DND-41 (cell line): ENCODE measurements around the gene PCDH1.

Experiments used
- ATAC-seq: fragments of 200-7000 bp; cut with Tn5 transposase; 3 replicates; pipeline ENCODE4 v1.9.1; 2021; ENCODE audit warnings: low read depth; ENCODE audit not compliant: insufficient read depth
- DNase-seq: peaks from one replicate; pipeline ENCODE4 v3.0.0-alpha.2; 2020
- H2AFZ ChIP-seq: 2 replicates; pipeline ENCODE4 v1.6.0; 2012; ENCODE audit warnings: low read depth, low read length
- H3K27ac ChIP-seq: 2 replicates; pipeline ENCODE4 v1.5.1; 2012; ENCODE audit warnings: low read length, inconsistent platforms
- H3K27me3 ChIP-seq: fragments of 200-600 bp; sonication (generic); 2 replicates; pipeline ENCODE4 v1.6.0; 2012; ENCODE audit warnings: low read length, mild to moderate bottlenecking, inconsistent platforms; ENCODE audit not compliant: insufficient read depth, poor library complexity
- H3K36me3 ChIP-seq: 2 replicates; pipeline ENCODE4 v1.5.1; 2012; ENCODE audit warnings: low read length, inconsistent platforms; ENCODE audit not compliant: insufficient read depth
- H3K4me1 ChIP-seq: 2 replicates; pipeline ENCODE4 v1.5.1; 2012; ENCODE audit warnings: mild to moderate bottlenecking, low read length; ENCODE audit not compliant: insufficient read depth
- H3K4me2 ChIP-seq: 2 replicates; pipeline ENCODE4 v1.6.0; 2012; ENCODE audit warnings: mild to moderate bottlenecking, moderate library complexity, low read length, inconsistent platforms; ENCODE audit not compliant: insufficient read depth
- H3K4me3 ChIP-seq, 2 experiments: fragments of 200-600 bp in 1 of 2; shearing (Covaris generic) in 1 of 2; 2 replicates each; pipeline ENCODE4 v1.5.1; 2012 to 2016; ENCODE audit warnings: inconsistent platforms in 2 of 2, low read length in 2 of 2, mild to moderate bottlenecking in 2 of 2, low read depth in 1 of 2, moderate library complexity in 1 of 2
- H3K79me2 ChIP-seq: 2 replicates; pipeline ENCODE4 v1.6.0; 2012; ENCODE audit warnings: low read length, inconsistent platforms; ENCODE audit not compliant: insufficient read depth
- H3K9ac ChIP-seq: 2 replicates; pipeline ENCODE4 v1.6.0; 2012; ENCODE audit warnings: low read depth, mild to moderate bottlenecking, inconsistent platforms, low read length, moderate library complexity
- H3K9me3 ChIP-seq: 2 replicates; pipeline ENCODE4 v1.5.1; 2012; ENCODE audit warnings: low read length, moderate library complexity, mild to moderate bottlenecking, inconsistent platforms; ENCODE audit not compliant: insufficient read depth, severe bottlenecking
- H4K20me1 ChIP-seq: 2 replicates; pipeline ENCODE4 v1.6.0; 2012; ENCODE audit warnings: low read length; ENCODE audit not compliant: insufficient read depth
- CTCF ChIP-seq: IDR thresholded peaks from 2 replicates; pipeline ENCODE4 v1.5.1; 2012; ENCODE audit warnings: borderline replicate concordance, low read length, moderate library complexity, mild to moderate bottlenecking; ENCODE audit not compliant: poor library complexity, severe bottlenecking; ENCODE audit errors: extremely low read depth
- EZH2 ChIP-seq: IDR thresholded peaks from 3 replicates; pipeline ENCODE4 v1.6.1; 2012; ENCODE audit warnings: borderline replicate concordance, low read depth, mild to moderate bottlenecking, moderate library complexity, low read length, inconsistent platforms; ENCODE audit not compliant: severe bottlenecking

The PCDH1 gene

DNA sequence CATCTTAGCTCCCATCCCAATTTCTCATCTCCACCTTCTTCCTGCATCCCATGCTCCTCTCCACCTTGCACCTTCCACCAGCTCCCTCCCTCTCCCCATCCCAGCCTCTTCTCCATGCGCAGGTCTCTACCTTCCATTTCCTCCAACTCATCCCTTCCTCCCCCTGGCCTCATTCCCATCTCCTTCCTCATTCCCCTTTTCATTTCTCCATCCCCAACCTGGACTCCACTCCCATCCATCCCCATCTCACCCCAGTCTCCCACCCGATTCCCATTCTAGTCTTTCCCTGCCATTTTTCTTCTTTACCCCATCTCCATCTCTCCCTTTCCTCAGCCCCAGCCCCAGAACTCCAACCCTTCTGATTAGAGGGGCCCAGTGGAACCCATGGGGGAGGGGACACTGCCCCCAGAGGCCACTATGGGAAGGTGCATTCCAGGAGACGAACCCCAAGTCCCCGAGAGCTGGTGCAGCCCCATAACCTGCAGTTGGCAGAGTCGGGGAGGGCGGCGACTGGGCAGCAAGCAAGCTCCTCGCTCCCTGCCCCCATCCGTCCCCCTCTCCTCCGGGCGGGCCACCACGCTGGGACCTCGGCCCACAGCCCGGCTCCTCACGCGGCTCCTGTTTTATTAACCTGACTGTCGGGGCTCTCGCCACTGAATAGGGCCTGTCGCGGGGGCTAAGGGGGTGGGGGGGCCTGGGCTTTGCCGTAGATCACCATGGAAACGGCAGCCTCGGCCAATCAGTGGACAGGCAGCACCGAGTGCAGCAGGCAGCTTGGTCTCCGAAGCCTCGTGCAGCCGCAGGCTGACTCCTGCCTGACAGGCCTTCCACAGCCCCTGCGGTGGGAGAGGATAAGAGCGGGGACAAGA is 66.7 kb downstream of the PCDH1 start:
- peaks cover 20% of the 10 kb centered on the region for H3K27me3 ChIP-seq
- H4K20me1 ChIP-seq: 0 out of 2 replicates have a peak, but pooled peaks cover 2% of the 10 kb centered on the region
- H3K4me3 ChIP-seq: no peak overlapping the region
- no peak for TF ChIP-seq EZH2
- TF ChIP-seq CTCF: peak; percentile 74
- H3K9ac ChIP-seq: no peak overlapping the region
- H3K9me3 ChIP-seq: no peaks in the 10 kb centered on the region
- H3K4me1 ChIP-seq: no peaks in the 10 kb centered on the region
- peak; percentile 74 for ATAC-seq
- no peaks in the 10 kb centered on the region for H3K36me3 ChIP-seq
- peak; percentile 13 for DNase-seq
- H3K27ac ChIP-seq: no peak overlapping the region
- no peak overlapping the region for H3K4me2 ChIP-seq
- no peaks in the 10 kb centered on the region for H3K79me2 ChIP-seq
- no peak overlapping the region for H2AFZ ChIP-seq

- H2AFZ ChIP-seq: no peak overlapping the region
- no peaks in the 10 kb centered on the region for H3K36me3 ChIP-seq
- no peaks in the 10 kb centered on the region for H3K9me3 ChIP-seq
- no peaks in the 10 kb centered on the region for H3K79me2 ChIP-seq
- H3K9ac ChIP-seq: no peak overlapping the region
- peaks cover 23% of the 10 kb centered on the region for H3K27me3 ChIP-seq
- H4K20me1 ChIP-seq: 0 out of 2 replicates have a peak, but pooled peaks cover 2% of the 10 kb centered on the region
- TF ChIP-seq CTCF (no peak), EZH2 (no peak)
- H3K27ac ChIP-seq: no peak overlapping the region
- H3K4me1 ChIP-seq: no peaks in the 10 kb centered on the region
- H3K4me2 ChIP-seq: no peak overlapping the region
- ATAC-seq (no peak), DNase-seq (no peak)
- no peak overlapping the region for H3K4me3 ChIP-seq
Measured at GRCh38 chr5:141810702-141811101, 67.5 kb downstream of the PCDH1 start.

GRCh38 chr5:141809380-141810096 is 68.7 kb downstream of the PCDH1 start:
- Histone ChIP-seq H3K4me3 (no peak overlapping the region), H3K27ac (no peak overlapping the region), H3K27me3 (peaks cover 30% of the 10 kb centered on the region), H3K4me2 (no peak overlapping the region), H3K36me3 (no peaks in the 10 kb centered on the region), H3K4me1 (no peaks in the 10 kb centered on the region), H3K9ac (no peak overlapping the region), H2AFZ (no peak overlapping the region), H3K9me3 (no peaks in the 10 kb centered on the region), H4K20me1 (0 out of 2 replicates have a peak, but pooled peaks cover 2% of the 10 kb centered on the region), H3K79me2 (no peaks in the 10 kb centered on the region)
- TF ChIP-seq EZH2 (no peak), CTCF (no peak)
- DNase-seq: no peak
- no peak for ATAC-seq
